GM12892 (cell line): ENCODE results near the gene PPP2R3B.

Experiments
- POLR2A ChIP-seq: IDR thresholded peaks from 2 replicates; pipeline ENCODE4 v1.6.1; 2011; ENCODE audit warnings: low read depth, low read length, control low read depth
- POLR2AphosphoS5 ChIP-seq: IDR thresholded peaks from 2 replicates; pipeline ENCODE4 v1.6.1; 2011; ENCODE audit warnings: low read depth, low read length, control low read depth
- TAF1 ChIP-seq: IDR thresholded peaks from 2 replicates; pipeline ENCODE4 v1.6.1; 2011; ENCODE audit warnings: low read depth, mild to moderate bottlenecking, control low read depth, low read length, borderline replicate concordance

DNA sequence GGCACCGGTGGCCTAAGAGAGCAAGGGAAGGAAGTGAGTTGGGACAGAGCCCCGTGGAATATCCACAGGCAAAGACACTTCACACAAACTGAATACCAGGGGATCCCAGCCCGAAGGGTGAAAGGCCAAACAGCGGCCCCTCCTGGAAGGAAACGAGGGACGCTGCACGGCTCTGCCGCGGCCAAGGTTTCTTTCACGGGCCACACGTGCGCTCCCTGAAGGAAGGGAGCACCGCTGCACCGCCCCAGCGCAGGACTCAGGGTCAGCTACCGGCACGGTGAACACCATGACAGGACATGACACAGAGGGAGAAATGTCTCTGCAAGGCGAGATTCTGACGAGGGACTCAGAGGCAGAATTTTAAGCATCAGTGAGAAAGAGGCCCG is 36.6 kb downstream of the PPP2R3B start:
- TF ChIP-seq POLR2AphosphoS5, result no peak
- no peak for TF ChIP-seq TAF1
- no peak for TF ChIP-seq POLR2A
